GM12892 (cell line): ENCODE measurements around the gene OOSP2.
"Not testable (repeated sequence)": the region's sequence is repeated elsewhere in the genome, so short reads cannot be mapped to it uniquely, and the experiment has no call there.

Experiments
- DNase-seq: peaks from one replicate; pipeline ENCODE4 v3.0.0; 2011; ENCODE audit not compliant: insufficient read length
- FAIRE-seq: peaks from 2 replicates; lab custom pipeline; 2011; peaks lifted over from hg19 to GRCh38; lab: Jason Lieb, UNC
- POLR2A ChIP-seq: IDR thresholded peaks from 2 replicates; pipeline ENCODE4 v1.6.1; 2011; ENCODE audit warnings: low read depth, low read length, control low read depth
- POLR2AphosphoS5 ChIP-seq: IDR thresholded peaks from 2 replicates; pipeline ENCODE4 v1.6.1; 2011; ENCODE audit warnings: low read depth, low read length, control low read depth
- TAF1 ChIP-seq: IDR thresholded peaks from 2 replicates; pipeline ENCODE4 v1.6.1; 2011; ENCODE audit warnings: low read depth, mild to moderate bottlenecking, control low read depth, low read length, borderline replicate concordance

OOSP2 gene

GRCh38 chr11:60056349-60056969 is 16.2 kb downstream of the OOSP2 start, which contains the start of gene MS4A3:
MS4A3 (plus strand) TSS chr11:60056665; CDS start chr11:60061161, 4,496 bp downstream.
- DNase-seq: no peak
- TF ChIP-seq TAF1: no peak
- TF ChIP-seq POLR2AphosphoS5: no peak
- TF ChIP-seq POLR2A: no peak
- FAIRE-seq: peak; percentile 38

- DNase-seq: no peak
- TF ChIP-seq TAF1 (no peak), POLR2A (no peak), POLR2AphosphoS5 (no peak)
- FAIRE-seq: no peak
These were observed 18.8 kb downstream of the OOSP2 start for GRCh38 chr11:60059052-60059451.

- no peak for DNase-seq
- TF ChIP-seq POLR2A (no peak), POLR2AphosphoS5 (no peak), TAF1 (no peak)
- no peak for FAIRE-seq
These were observed 19.5 kb downstream of the OOSP2 start for GRCh38 chr11:60059521-60060240.

GRCh38 chr11:60064111-60064510 is 23.9 kb downstream of the OOSP2 start:
- TF ChIP-seq POLR2AphosphoS5 (no peak), TAF1 (no peak), POLR2A (no peak)
- FAIRE-seq: no peak
- no peak for DNase-seq

GRCh38 chr11:60065801-60066200 is 25.6 kb downstream of the OOSP2 start:
- FAIRE-seq: no peak
- TF ChIP-seq POLR2A: no peak
- no peak for TF ChIP-seq TAF1
- no peak for TF ChIP-seq POLR2AphosphoS5
- DNase-seq: no peak

GRCh38 chr11:60069450-60069849 is 29.2 kb downstream of the OOSP2 start:
- FAIRE-seq (no peak), DNase-seq (no peak)
- TF ChIP-seq POLR2A (no peak), TAF1 (no peak), POLR2AphosphoS5 (no peak)

- FAIRE-seq, DNase-seq: not testable (repeated sequence)
These were observed 31.4 kb downstream of the OOSP2 start for GRCh38 chr11:60071644-60072043.

GRCh38 chr11:60077216-60077817 is 37.1 kb downstream of the OOSP2 start:
- no peak for FAIRE-seq
- TF ChIP-seq POLR2AphosphoS5 (no peak), POLR2A (no peak), TAF1 (no peak)
- DNase-seq: no peak

- TF ChIP-seq POLR2A (no peak), POLR2AphosphoS5 (no peak), TAF1 (no peak)
- FAIRE-seq (no peak), DNase-seq (no peak)
These were observed 37.8 kb downstream of the OOSP2 start for GRCh38 chr11:60077981-60078380.

- DNase-seq (no peak), FAIRE-seq (no peak)
- TF ChIP-seq TAF1 (no peak), POLR2A (no peak), POLR2AphosphoS5 (no peak)
These were observed 38.5 kb downstream of the OOSP2 start for GRCh38 chr11:60078745-60079144.

- no peak for FAIRE-seq
- DNase-seq: no peak
- TF ChIP-seq POLR2A (no peak), TAF1 (no peak), POLR2AphosphoS5 (no peak)
These were observed 40.3 kb downstream of the OOSP2 start for GRCh38 chr11:60080535-60080934.

GRCh38 chr11:60084631-60085273 is 44.5 kb downstream of the OOSP2 start:
- TF ChIP-seq TAF1 (no peak), POLR2AphosphoS5 (no peak), POLR2A (no peak)
- DNase-seq: no peak
- FAIRE-seq: no peak
